Stimulated activated CD8-positive, alpha-beta memory T cell treated with anti-CD3 and anti-CD28 coated beads, Interleukin-12 subunit alpha, Interleukin-12 subunit beta, amount 100 ng/mL, for 1 hour (primary cell): ENCODE results near the gene RTCA.
"Not testable (repeated sequence)": the region's sequence is repeated elsewhere in the genome, so short reads cannot be mapped to it uniquely, and the experiment has no call there.

Source experiments
- DNase-seq: peaks from one replicate; pipeline ENCODE4 v3.0.0-alpha.2; 2020; ENCODE audit warnings: low read depth

The RTCA gene

DNA sequence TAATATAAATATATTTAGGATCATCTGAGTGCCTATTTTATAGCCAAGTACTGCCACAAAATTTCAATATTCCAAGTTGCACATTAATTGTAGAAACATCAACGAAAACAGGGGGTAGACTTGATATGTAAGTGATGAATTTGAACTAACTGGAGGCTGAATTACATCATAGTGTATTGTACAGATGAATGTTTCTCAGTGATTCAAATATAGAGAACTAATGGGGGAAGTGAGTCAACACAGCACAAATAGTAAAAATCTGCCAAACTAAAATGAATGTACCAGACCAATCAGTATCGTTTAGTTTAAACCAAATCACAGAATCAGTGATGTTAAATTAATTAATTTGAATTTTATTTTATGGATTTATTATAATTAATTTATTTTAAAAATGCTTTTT lies 42.8 kb downstream of the RTCA start:
- no peak for DNase-seq

DNA sequence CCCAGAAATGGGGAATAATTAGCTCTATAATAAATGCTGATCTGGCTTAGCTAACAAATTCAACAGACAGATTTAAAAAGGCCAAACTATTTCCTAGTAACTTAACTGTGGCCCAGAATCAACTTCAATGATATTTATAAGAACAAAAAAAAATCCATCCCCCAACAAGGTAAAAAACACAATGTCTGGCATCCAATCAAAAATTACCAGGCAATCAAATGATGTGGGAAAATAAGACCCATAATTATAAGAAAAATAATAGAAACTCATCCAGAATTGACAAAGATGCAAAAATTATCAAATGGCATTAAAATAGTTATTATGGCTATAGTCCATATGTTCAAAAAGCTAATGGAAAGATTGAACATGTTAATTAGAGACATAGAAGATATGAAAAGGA lies 43.8 kb downstream of the RTCA start:
- no peak for DNase-seq

DNA sequence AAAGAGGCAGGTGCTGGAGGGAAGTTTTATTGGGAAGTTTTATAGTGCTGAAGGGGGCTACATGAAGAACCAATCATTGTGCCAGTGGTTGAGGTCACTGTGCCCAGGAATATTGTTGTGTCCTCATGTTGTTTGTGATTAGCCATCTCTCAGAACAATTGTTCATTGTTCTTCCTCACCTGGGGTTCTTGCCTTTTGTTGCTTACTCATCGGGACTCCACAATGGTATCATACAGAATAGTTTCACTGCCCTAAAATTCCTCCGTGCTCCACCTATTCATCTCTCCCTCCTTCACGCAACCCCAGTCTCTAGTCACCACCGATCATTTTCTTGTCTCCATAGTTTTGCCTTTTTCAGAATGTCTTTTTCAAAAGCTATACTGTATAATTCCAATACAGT lies 47.4 kb downstream of the RTCA start:
- DNase-seq = no peak

DNA sequence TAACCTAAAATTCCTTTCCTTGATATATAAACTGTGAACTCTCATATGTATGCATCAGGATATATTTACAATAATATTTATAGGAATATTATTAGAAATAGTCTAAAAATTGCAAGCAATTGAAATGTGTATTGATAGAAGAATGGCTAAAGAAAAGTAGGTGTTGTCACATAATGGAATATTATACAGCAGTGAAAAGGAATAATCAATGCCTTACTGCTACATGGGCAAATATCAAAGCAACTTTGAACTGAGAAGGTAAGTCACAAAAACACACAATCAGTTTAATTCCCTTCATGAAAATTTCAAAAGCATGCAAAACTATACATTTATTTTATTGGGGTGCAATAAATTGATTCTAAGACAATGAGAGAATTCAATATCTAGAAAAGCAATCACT lies 50.6 kb downstream of the RTCA start:
- DNase-seq = no peak

DNA sequence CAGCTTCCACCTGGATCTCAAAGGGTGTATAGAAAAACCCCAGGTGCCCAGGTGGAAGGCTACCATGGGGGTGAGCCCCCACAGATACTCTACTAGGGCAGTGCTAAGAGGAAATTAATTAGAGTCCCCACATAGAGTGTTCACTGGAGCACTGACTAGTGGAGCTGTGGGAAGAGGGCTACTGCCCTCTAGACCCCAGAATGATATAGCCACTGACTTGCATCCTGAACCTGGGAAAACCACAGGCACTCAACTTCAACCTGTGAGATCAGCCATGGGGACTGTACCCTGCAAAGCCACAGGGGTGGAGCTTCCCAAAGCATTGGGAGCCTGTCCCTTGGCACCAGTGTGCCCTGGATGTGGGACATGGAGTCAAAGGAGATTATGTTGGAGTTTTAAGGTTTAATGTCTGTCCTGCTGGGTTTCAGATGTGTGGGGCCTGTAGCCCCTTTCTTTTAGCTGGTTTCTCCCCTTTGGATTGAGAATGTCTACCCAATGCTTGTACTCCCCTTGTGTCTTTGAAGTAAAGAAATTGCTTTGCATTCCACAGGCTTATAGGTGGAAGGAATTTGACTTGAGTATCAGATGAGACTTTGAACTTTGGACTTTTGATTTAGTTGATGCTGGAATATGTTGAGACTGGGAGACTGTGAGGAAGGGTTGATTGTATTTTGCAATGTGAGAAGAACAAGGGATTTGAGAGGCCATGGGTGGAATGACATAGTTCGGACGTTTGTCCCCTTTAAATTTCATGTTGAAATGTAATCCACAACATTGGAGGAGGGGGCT lies 54.5 kb downstream of the RTCA start:
- DNase-seq = no peak

DNA sequence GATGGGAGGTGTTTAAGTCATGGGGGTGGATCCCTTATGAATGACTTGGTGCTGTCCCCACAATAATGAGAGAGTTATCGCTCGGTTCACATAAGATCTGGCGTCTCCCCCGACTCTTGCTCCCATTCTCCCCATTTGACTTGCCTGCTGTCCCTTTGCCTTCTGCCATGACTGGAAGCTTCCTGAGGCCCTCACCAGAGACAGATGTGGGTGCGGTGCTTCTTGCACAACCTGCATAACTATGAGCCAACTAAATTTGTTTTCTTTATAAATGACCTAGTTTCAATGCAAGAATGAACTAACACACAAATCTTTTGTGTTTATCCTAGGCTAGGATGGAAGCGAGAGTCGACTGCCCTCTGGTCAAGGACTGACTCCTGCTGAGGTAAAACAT lies 55.1 kb downstream of the RTCA start:
- DNase-seq = no peak

DNA sequence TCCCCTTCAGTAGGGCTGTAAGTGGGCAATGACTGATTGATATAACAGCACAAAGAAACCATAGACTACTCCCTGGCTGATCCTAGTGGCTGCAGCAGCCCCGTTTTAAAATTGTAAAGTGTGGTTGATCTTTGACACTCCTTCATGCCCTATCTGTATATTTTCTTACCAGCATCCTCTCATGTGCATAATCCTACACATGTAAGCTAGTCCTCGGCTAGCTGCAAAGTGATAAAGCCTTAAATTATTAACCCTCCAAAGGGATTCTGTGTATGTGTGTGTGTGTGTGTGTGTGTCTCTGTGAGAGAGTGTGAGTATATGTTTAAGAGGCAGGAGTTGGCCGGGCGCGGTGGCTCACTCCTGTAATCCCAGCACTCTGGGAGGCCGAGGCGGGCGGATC lies 55.5 kb downstream of the RTCA start:
- DNase-seq = no peak

DNA sequence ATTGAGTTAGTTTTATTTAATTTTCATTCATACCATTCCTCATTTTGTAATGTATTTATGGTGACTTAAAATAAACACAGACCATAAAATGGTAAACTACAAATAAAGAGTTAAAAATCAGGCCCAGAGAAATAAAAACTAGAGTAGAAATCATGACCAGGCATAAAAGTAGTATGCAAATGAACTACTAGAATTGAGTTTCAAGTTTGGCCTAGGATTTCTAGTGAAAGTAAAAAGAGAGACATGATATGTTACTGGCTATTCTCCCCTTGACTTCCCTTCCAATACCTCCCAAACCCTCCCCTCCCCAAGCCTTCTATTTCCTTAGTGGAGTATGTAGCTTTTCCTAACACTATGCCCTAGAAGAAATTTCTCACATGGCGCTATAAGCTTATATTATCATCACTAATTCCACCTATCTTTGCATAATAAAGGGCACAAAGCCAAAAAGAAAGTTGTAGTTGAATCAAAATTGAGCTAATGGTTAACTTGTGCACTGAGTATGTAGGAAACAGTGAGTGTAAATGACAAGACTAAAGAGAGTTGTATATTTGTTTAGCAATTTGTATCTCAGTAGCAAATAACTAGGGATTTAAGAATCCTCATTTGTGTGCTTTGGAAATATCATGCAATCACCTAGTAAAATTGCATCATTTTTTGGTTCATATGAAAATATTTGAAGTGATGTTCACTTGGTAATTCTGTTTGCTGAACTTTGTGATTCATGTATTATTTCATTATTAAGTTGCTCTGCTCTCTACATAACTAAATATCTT lies 56.6 kb downstream of the RTCA start:
- no peak for DNase-seq

DNA sequence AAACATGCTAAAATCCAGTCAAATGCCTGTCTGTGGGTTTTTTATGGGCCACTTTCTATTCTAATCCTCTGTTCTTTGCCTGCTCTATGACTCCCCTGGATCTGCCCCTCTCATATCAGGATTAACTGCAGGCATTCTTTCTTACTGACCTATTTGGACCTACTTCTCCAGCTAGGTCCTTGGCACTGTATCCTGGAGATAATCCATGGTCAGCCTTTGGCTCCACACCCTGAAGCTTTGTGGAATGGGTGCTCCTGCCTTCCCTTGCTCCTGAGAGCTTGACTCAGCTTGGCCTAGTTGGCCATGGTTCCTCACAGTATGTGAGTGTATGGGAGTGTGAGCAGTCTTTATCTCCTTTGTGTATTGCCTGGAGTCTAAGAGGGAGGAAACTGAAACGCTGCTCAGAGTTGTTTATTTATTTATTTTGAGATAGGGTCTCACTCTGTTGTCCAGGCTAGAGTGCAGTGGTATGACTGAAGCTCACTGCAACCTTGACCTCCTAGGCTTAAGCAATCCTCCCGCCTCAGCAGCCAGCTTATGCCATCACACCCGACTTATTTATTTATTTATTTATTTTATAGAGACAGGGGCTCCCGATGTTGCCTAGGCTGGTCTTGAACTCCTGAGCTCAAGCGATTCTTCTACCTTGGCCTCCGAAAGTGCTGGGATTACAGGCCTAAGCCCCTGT lies 57.5 kb downstream of the RTCA start:
- no peak for DNase-seq

DNA sequence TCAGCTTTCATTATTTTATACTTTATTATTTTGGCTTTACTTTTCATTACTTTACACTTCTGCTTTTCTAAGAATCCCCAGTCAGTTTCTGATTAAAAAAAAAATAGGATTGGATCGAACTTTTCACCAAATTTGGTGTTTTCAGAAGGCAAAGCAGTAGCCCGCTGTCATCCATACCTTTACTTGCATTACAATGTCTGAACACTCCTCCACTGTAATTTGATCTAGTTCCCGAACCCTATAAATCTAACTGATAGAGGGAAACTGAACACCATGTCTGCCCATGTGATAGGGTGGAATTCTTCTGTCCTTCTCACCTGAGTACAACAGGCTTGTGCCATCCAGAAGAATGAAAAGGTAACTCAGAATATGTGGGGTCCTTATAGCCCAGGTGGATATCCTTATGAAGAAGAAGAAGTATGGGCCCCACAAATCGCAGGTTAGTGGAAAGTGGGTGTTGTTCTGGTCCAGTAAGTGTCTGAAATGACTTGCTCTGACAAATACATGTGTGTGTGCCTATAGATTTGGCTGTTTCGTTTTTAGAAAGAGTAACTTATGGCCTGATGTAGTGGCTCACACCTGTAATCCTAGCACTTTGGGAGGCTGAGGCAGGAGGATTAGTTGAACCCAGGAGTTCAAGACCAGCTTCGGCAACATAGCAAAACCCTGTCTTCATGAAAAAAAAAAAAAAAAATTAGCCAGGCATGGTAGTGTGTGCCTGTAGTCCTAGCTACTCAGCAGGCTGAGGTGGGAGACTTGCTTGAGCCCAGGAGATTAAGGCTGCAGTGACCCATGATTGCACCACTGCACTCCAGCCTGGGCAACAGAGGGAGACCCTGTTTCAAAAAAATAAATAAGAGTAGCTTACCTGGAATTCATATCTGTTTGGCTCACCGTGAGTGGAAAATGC lies 59.7 kb downstream of the RTCA start:
- no peak for DNase-seq

DNA sequence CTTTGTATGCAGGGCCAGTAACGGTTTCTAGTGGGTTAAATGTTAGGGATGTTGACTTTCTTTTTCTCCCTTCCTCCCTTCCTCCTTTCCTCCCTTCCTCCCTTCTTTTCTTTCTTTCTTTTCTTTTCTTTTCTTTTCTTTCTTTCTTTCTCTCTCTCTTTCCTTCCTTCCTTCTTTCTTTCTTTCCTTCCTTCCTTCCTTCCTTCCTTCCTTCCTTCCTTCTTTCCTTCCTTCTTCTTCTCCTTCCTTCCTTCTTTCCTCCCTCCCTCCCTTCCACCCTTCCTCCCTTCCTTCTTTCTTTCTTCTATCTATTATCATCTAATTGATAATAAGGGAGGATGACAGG lies 60.3 kb downstream of the RTCA start:
- not testable (repeated sequence) for DNase-seq

DNA sequence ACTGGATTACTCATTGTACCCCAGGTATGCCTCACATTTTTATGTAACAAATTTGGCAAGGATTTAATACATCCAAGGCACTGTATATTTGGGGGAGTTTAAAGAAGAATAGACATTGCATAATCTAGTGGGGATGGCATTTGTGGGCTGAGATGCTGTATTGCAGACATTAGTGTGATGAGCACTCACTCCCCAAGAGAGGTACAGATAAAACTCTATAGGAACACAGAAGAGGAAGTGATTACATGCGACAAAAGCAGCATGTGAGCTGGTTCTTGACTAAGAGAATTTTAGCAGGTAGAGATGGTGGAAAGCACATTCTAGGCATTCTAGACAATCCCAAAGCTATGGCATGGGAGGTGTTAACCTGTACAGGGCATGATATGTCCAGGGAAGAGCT lies 62.1 kb downstream of the RTCA start:
- no peak for DNase-seq

DNA sequence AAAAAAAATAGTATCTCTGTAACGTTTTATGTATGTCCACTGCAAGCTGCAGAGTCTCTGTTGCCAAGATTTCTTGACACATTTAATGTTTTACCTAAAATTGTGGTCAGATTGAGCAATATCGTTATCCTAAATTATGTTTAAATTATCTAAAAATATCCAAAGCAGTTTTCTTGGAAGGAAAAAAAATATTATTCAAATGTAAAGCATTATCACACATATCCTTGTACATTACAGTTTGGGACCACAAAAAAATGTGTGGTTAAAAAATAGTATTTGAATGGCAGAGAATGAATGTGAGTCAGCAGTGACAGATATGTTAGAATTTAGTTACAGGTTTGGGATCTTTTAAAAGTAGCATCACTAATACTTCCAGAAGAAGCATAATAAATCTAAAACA lies 65.1 kb downstream of the RTCA start:
- DNase-seq = not testable (repeated sequence)

DNA sequence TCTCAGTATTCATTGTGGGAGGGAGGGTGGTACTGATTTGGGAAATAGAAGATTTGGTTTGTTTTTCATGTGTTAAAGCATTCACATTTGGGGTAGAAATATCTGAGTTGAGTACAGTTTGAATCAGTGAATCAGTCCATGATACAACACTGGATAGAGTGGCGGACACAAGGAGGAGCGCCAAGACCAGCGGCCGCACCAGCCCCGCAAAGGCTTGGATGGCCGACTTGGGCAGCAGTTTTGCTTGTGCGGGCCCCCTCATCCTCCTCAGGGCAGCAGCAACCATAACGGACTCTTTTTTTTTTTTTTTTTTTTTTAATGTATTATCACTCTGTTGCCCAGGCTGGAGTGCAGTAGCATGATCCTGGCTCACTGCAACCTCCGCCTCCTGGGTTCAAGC lies 66.3 kb downstream of the RTCA start:
- DNase-seq = no peak

DNA sequence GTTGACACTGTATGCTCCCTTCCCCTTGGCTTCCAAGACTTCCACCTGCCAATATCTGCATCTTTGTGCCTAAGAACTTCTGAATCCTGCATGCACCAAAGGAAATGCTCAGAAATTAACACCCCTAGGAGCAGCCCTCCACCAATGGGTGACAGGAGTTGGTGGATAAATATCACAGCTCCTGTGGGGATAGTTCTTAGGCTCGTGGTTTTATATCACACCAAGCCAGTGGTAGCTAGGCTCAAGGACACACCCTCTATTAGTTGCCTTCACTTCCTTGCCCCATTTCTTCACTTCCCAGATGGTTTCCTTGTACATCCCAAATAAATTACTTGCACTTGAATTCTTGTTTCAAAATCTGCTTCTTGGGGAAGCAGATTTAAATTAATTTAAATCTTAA lies 69.4 kb downstream of the RTCA start:
- DNase-seq = no peak

DNA sequence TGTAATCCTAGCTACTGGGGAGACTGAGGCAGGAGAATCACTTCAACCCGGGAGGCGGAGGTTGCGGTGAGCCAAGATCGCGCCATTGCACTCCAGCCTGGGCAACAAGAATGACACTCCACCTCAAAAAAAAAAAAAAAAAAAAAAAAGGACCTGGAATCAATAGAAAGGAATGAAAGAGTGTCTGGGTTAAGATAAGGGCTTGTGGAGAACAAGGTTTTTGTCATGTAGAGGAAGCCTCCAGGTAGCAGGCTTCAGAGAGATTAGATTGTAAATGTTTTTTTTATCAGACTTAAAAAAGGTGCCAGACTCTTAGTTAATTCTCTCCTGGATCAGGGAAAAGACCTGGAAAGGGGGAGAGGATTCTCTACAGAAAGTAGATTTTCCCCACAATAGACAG lies 71.9 kb downstream of the RTCA start:
- not testable (repeated sequence) for DNase-seq

DNA sequence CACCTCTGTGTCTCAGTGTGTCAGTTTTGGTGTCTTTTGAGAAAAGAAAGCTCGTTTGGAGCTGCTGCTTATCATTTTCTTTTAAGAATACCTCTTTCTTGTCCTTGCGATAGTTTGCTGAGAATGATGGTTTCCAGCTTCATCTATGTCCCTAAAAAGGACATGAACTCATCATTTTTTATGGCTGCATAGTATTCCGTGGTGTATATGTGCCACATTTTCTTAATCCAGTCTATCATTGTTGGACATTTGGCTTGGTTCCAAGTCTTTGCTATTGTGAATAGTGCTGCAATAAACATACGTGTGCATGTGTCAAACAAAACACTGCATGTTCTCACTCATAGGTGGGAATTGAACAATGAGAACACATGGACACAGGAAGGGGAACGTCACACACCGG lies 73.7 kb downstream of the RTCA start:
- DNase-seq = not testable (repeated sequence)

DNA sequence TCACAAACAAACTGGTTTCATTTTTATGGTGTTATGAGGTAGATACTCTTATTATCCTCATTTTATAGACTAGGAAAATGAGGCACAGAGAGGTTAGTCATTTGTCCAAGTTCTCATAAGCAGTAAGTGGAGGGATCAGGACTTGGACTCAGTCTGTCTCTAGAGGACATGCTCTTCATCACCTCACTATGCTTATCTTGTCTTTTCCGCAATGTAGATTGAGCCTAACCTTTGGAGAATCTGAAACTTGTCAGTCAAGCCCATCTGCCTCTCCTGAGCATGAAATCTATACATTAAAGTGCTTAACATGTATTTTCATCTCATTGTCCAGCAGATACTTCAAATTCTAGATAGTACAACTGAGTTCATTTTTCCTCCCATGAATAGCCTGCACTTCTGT lies 74.5 kb downstream of the RTCA start:
- DNase-seq = no peak

DNA sequence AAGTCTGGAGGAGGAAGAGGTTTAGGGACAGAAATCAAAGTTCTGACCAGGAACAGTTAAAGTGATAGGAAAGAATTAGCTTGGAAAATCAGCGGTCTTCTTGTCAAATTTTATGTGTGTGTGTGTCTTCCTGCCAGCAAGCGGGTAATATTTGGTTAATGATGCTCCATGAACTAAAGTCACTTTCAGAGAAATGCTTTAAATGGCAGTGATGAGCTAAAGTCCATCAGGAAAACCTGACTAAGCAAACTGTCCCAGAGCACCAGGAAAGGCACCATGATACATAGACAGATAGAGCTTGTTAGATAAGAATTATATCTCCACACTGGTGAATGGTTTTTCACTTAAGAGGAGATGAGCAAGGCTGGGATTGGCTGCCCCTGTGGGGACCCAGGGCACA lies 76.3 kb downstream of the RTCA start:
- DNase-seq = no peak
